HG03060 (cell line): ENCODE measurements around the gene FURIN.
"Not testable (repeated sequence)": the region's sequence is repeated elsewhere in the genome, so short reads cannot be mapped to it uniquely, and the experiment has no call there.

Source experiments
- ATAC-seq: cut with Tn5 transposase; IDR thresholded peaks from one replicate; pipeline ENCODE4 v1.9.1; 2021; ENCODE audit warnings: low read depth, moderate number of reproducible peaks; ENCODE audit not compliant: unreplicated experiment

Gene FURIN

GRCh38 chr15:90911906-90912769 lies 43.8 kb downstream of the FURIN start:
- ATAC-seq: no peak

GRCh38 chr15:90912770-90913075 lies 44.3 kb downstream of the FURIN start:
- ATAC-seq: no peak

- no peak for ATAC-seq
Observed at GRCh38 chr15:90913398-90913944, 45.1 kb downstream of the FURIN start.

- ATAC-seq: no peak
Observed at GRCh38 chr15:90914305-90915080, 46.1 kb downstream of the FURIN start.

- no peak for ATAC-seq
Observed at GRCh38 chr15:90915216-90915807, 46.9 kb downstream of the FURIN start.

GRCh38 chr15:90915808-90916440 lies 47.5 kb downstream of the FURIN start:
- no peak for ATAC-seq

- no peak for ATAC-seq
Observed at GRCh38 chr15:90916461-90916860, 48.1 kb downstream of the FURIN start.

- ATAC-seq: no peak
Observed at GRCh38 chr15:90917569-90917968, 49.2 kb downstream of the FURIN start.

GRCh38 chr15:90918034-90918788 lies 49.8 kb downstream of the FURIN start:
- no peak for ATAC-seq

- ATAC-seq: no peak
Observed at GRCh38 chr15:90918835-90919234, 50.4 kb downstream of the FURIN start.

GRCh38 chr15:90921887-90922286 lies 53.5 kb downstream of the FURIN start:
- ATAC-seq: no peak

- ATAC-seq: peak; percentile 76
Observed at GRCh38 chr15:90922712-90923322, 54.4 kb downstream of the FURIN start.

GRCh38 chr15:90924375-90924774 lies 56.0 kb downstream of the FURIN start:
- ATAC-seq: no peak

- ATAC-seq: not testable (repeated sequence)
Observed at GRCh38 chr15:90926766-90927165, 58.4 kb downstream of the FURIN start.

GRCh38 chr15:90928106-90928505 lies 59.7 kb downstream of the FURIN start:
- ATAC-seq: not testable (repeated sequence)

- ATAC-seq: no peak
Observed at GRCh38 chr15:90929246-90930019, 61.0 kb downstream of the FURIN start.

GRCh38 chr15:90930861-90931574 lies 62.6 kb downstream of the FURIN start:
- ATAC-seq: no peak

- no peak for ATAC-seq
Observed at GRCh38 chr15:90931575-90931827, 63.1 kb downstream of the FURIN start.
